HCT116 (cell line): ENCODE data around the gene CBX1. TPM values are rescaled to one million over a fixed set of nuclear protein-coding genes. Genes with fewer than 3 reads are reported as not detected.

ENCODE experiments used
- ATAC-seq: fragments of 200-7000 bp; cut with Tn5 transposase; 2 replicates; pipeline ENCODE4 v1.9.1; 2020; ENCODE audit warnings: mild to moderate bottlenecking, moderate library complexity
- BruUV-seq: library from RNA; stranded (reverse); fragments of 400-500 nt; replicated peaks from 2 replicates; lab custom pipeline; 2021; lab: Mats Ljungman, UMichigan
- CTCF ChIA-PET: fragments of 300-600 bp; sonication (Branson Sonifier 250); formaldehyde crosslinking; loops from one replicate; lab custom pipeline; 2021; ENCODE audit warnings: antibody characterized with exemption; lab: Charles Lee
- POLR2A ChIA-PET: fragments of 300-600, 350-600 bp; sonication (Branson Sonifier 250); formaldehyde crosslinking; loops from one replicate; lab custom pipeline; 2021; ENCODE audit warnings: antibody characterized with exemption; lab: Charles Lee
- RAD21 ChIA-PET, 2 experiments: fragments of 300-600 bp; sonication (Branson Sonifier 250); formaldehyde crosslinking; loops; one replicate each; lab custom pipeline; 2023; ENCODE audit warnings: low total read pairs in 2 of 2; ENCODE audit not compliant: uncharacterized antibody in 2 of 2, unreplicated experiment in 2 of 2, low non-redundant PET in 1 of 2; lab: Charles Lee
- DNase-seq: peaks from one replicate; pipeline ENCODE4 v3.0.0-alpha.2; 2010; ENCODE audit warnings: low read depth, low spot score
- H2AFZ ChIP-seq: fragments of 200-600 bp; shearing (Covaris generic), sonication (generic); 2 replicates; pipeline ENCODE4 v1.6.1; 2017; ENCODE audit warnings: low read depth, mixed run types, mixed read lengths, antibody characterized with exemption, low read length; ENCODE audit not compliant: poor library complexity, severe bottlenecking
- H3K27ac ChIP-seq: 2 replicates; pipeline ENCODE4 v1.5.1; 2012; ENCODE audit warnings: low read depth, low read length
- H3K27me3 ChIP-seq: fragments of 200-600 bp; sonication (generic); 2 replicates; pipeline ENCODE4 v1.6.1; 2016; ENCODE audit warnings: mixed run types, low read length, mixed read lengths; ENCODE audit not compliant: insufficient read depth
- H3K36me3 ChIP-seq, 2 experiments: fragments of 200-500 bp in 1 of 2; fragments of 200-600 bp in 1 of 2; sonication (Bioruptor generic) in 1 of 2; sonication (generic) in 1 of 2; 2 replicates each; pipeline versions ENCODE4 v1.5.1 to v1.6.1; 2014 to 2016; ENCODE audit warnings: low read length in 2 of 2, inconsistent platforms in 1 of 2, mixed read lengths in 1 of 2, mixed run types in 1 of 2; ENCODE audit not compliant: insufficient read depth in 2 of 2, control insufficient read depth in 1 of 2
- H3K4me1 ChIP-seq, 2 experiments: fragments of 200-600 bp in 1 of 2; sonication (generic) in 1 of 2; 2 replicates each; pipeline versions ENCODE4 v1.5.1 to v1.6.1; 2012 to 2017; ENCODE audit warnings: low read length in 2 of 2, inconsistent platforms in 1 of 2, mild to moderate bottlenecking in 1 of 2, mixed read lengths in 1 of 2, mixed run types in 1 of 2, moderate library complexity in 1 of 2; ENCODE audit not compliant: insufficient read depth in 2 of 2, control insufficient read depth in 1 of 2
- H3K4me2 ChIP-seq: fragments of 200-600 bp; sonication (generic); 2 replicates; pipeline ENCODE4 v1.6.1; 2017; ENCODE audit warnings: mixed run types, low read length, mixed read lengths
- H3K4me3 ChIP-seq, 2 experiments: fragments of 200-600 bp in 1 of 2; sonication (generic) in 1 of 2; replicated peaks in 1 of 2; 2 replicates each; pipeline ENCODE4 v1.5.1; 2011 to 2016; ENCODE audit warnings: low read length in 2 of 2, control low read depth in 1 of 2, low read depth in 1 of 2, mild to moderate bottlenecking in 1 of 2, mixed read lengths in 1 of 2, mixed run types in 1 of 2
- H3K79me2 ChIP-seq: fragments of 200-600 bp; sonication (generic); 2 replicates; pipeline ENCODE4 v1.6.1; 2017; ENCODE audit warnings: mild to moderate bottlenecking, mixed run types, low read length, moderate library complexity, mixed read lengths; ENCODE audit not compliant: insufficient read depth
- H3K9ac ChIP-seq: fragments of 200-600 bp; sonication (generic); 2 replicates; pipeline ENCODE4 v1.6.1; 2016; ENCODE audit warnings: low read length, mixed read lengths
- H3K9me2 ChIP-seq: fragments of 200-600 bp; sonication (generic), shearing (Covaris generic); 2 replicates; pipeline ENCODE4 v1.6.1; 2017; ENCODE audit warnings: mixed run types, mild to moderate bottlenecking, moderate library complexity; ENCODE audit not compliant: insufficient read depth
- H3K9me3 ChIP-seq, 2 experiments: fragments of 200-500 bp in 1 of 2; fragments of 200-600 bp in 1 of 2; sonication (Bioruptor generic) in 1 of 2; sonication (generic) in 1 of 2; 2 replicates each; pipeline ENCODE4 v1.6.1; 2014 to 2017; ENCODE audit warnings: low read length in 2 of 2, mixed read lengths in 2 of 2, inconsistent platforms in 1 of 2, low read depth in 1 of 2, mild to moderate bottlenecking in 1 of 2, mixed run types in 1 of 2, moderate library complexity in 1 of 2; ENCODE audit not compliant: control insufficient read depth in 1 of 2, insufficient read depth in 1 of 2
- H4K20me1 ChIP-seq: fragments of 200-600 bp; sonication (generic), shearing (Covaris generic); 2 replicates; pipeline ENCODE4 v1.6.1; 2017; ENCODE audit warnings: mixed run types, mild to moderate bottlenecking, moderate library complexity; ENCODE audit not compliant: insufficient read depth
- CBX3 ChIP-seq: IDR thresholded peaks from 2 replicates; pipeline ENCODE4 v1.6.1; 2012; ENCODE audit warnings: low read depth
- CEBPB ChIP-seq: IDR thresholded peaks from 2 replicates; pipeline ENCODE4 v1.6.1; 2012; ENCODE audit warnings: low read depth
- EGR1 ChIP-seq: IDR thresholded peaks from 2 replicates; pipeline ENCODE4 v1.6.1; 2012; ENCODE audit warnings: low read depth
- MAX ChIP-seq: IDR thresholded peaks from 2 replicates; pipeline ENCODE4 v1.6.1; 2012
- RAD21 ChIP-seq: IDR thresholded peaks from 2 replicates; pipeline ENCODE4 v1.6.1; 2012; ENCODE audit warnings: low read depth, mild to moderate bottlenecking
- SP1 ChIP-seq: IDR thresholded peaks from 2 replicates; pipeline ENCODE4 v1.6.1; 2012; ENCODE audit warnings: low read depth
- SRF ChIP-seq: IDR thresholded peaks from 2 replicates; pipeline ENCODE4 v1.6.1; 2012; ENCODE audit warnings: low read depth
- YY1 ChIP-seq: IDR thresholded peaks from 2 replicates; pipeline ENCODE4 v1.6.1; 2011; ENCODE audit warnings: low read length, low read depth, moderate library complexity, mild to moderate bottlenecking; ENCODE audit not compliant: insufficient replicate concordance; ENCODE audit errors: extremely low read depth
- intact Hi-C: fragments of 100-400 bp; cut with micrococcal nuclease; formaldehyde crosslinking; loops from 2 replicates; pipeline ENCODE4 v1.10.0; 2022
- total RNA-seq: library from RNA; stranded (reverse); gene quantifications from one replicate; pipeline ENCODE4 v1.2.1, GENCODE V29; 2021; ENCODE audit not compliant: unreplicated experiment
- TF ChIP-seq, protein P1 (sequence below): IDR thresholded peaks from 2 replicates; pipeline ENCODE4 v1.6.1; 2011; ENCODE audit warnings: mild to moderate bottlenecking, low read length, moderate library complexity; ENCODE audit not compliant: insufficient replicate concordance; ENCODE audit errors: extremely low read depth

Gene CBX1
- total RNA-seq, 1 experiment from 2014 or later = 136 TPM

GRCh38 chr17:48045316-48046001, 55.8 kb downstream of the CBX1 start (continued):
- TF ChIP-seq, protein P1, sequence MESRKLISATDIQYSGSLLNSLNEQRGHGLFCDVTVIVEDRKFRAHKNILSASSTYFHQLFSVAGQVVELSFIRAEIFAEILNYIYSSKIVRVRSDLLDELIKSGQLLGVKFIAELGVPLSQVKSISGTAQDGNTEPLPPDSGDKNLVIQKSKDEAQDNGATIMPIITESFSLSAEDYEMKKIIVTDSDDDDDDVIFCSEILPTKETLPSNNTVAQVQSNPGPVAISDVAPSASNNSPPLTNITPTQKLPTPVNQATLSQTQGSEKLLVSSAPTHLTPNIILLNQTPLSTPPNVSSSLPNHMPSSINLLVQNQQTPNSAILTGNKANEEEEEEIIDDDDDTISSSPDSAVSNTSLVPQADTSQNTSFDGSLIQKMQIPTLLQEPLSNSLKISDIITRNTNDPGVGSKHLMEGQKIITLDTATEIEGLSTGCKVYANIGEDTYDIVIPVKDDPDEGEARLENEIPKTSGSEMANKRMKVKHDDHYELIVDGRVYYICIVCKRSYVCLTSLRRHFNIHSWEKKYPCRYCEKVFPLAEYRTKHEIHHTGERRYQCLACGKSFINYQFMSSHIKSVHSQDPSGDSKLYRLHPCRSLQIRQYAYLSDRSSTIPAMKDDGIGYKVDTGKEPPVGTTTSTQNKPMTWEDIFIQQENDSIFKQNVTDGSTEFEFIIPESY = no peak
- TF ChIP-seq SP1 = no peak; the same call in 1 of the 2 replicates
- no peak for TF ChIP-seq YY1
- no peak for TF ChIP-seq RAD21
- TF ChIP-seq CBX3 = no peak
- no peak for TF ChIP-seq MAX
- TF ChIP-seq CEBPB = no peak
- TF ChIP-seq EGR1 = no peak
- TF ChIP-seq, all 23 proteins: peak for 0

DNA sequence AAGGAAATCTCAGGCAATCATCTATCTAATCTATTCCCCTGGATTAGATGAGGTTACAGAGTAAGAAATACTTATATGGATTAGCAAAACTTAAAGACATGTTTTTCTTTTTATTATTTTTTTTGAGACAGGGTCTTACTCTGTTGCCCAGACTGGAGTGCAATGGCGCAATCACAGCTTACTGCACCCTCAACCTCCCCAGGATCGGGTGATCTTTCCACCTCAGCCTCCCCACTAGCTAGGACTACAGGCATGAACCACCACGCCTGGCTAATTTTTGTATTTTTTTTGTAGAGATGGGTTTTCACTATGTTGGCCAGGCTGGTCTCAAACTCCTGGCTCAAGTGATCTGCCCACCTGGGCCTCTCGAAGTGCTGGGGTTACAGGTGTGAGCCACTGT, 56.4 kb downstream of the CBX1 start:
- intact Hi-C loops = no loop called here
- Histone ChIP-seq H3K36me3 (no peaks in the 10 kb centered on the region), H4K20me1 (no peaks in the 10 kb centered on the region), H3K9me2 (no peaks in the 10 kb centered on the region), H3K27ac (no peak overlapping the region), H3K4me3 (no peak overlapping the region), H3K79me2 (peaks cover 13% of the 10 kb centered on the region), H2AFZ (no peak overlapping the region)
- DNase-seq = no peak
- POLR2A ChIA-PET = interaction anchor here (0.7 to 1.5 kb wide), 4 partner anchors 10 to 98 kb away, joined by 4 to 7 read pairs (median 6); no protein-coding TSS in a partner anchor
- TF ChIP-seq RAD21 (no peak), SRF (no peak)
- TF ChIP-seq, all 23 proteins: peak for 0
- Histone ChIP-seq H3K27me3 (no peaks in the 10 kb centered on the region), H3K9ac (no peak overlapping the region), H3K4me1 (peaks cover 12 to 36% of the 10 kb centered on the region in 2 experiments), H3K9me3 (no peaks in the 10 kb centered on the region), H3K4me2 (no peak overlapping the region)
- CTCF ChIA-PET = interaction anchor here (4.8 kb wide), 1 partner anchor 19 kb away, joined by 38 read pairs; no protein-coding TSS in a partner anchor
- BruUV-seq = no TSS peak
- ATAC-seq = no peak
- RAD21 ChIA-PET = interaction anchor here in 1 of 2 experiments (0.6 kb wide), 1 partner anchor 18 kb away, joined by 5 read pairs; no protein-coding TSS in a partner anchor
